DLD1 (cell line): ENCODE measurements around the gene KLHDC7B.

ENCODE experiments used
- in situ Hi-C: cut with HindIII; loops from 2 replicates; pipeline ENCODE4 v1.10.0; 2017; ENCODE audit warnings: low sequenced_read_pairs

Gene KLHDC7B

GRCh38 chr22:50571264-50572175 is 25.8 kb downstream of the KLHDC7B start:
- in situ Hi-C loops = no loop called here

GRCh38 chr22:50572965-50573364 is 27.3 kb downstream of the KLHDC7B start:
- in situ Hi-C loops = no loop called here

GRCh38 chr22:50573491-50574382 is 28.0 kb downstream of the KLHDC7B start:
- in situ Hi-C loops = no loop called here

- in situ Hi-C loops = no loop called here
Observed at GRCh38 chr22:50574383-50574755, 28.7 kb downstream of the KLHDC7B start.

GRCh38 chr22:50575426-50575941 is 29.8 kb downstream of the KLHDC7B start:
- in situ Hi-C loops = no loop called here

- in situ Hi-C loops = no loop called here
Observed at GRCh38 chr22:50576070-50576469, 30.4 kb downstream of the KLHDC7B start.

GRCh38 chr22:50576806-50577696 is 31.4 kb downstream of the KLHDC7B start:
- in situ Hi-C loops = no loop called here

GRCh38 chr22:50577697-50577986 is 31.9 kb downstream of the KLHDC7B start:
- in situ Hi-C loops = no loop called here

- in situ Hi-C loops = no loop called here
Observed at GRCh38 chr22:50577987-50578775, 32.5 kb downstream of the KLHDC7B start, which contains the start of gene CPT1B. Gene CPT1B (minus strand): TSS chr22:50578427. CDS start chr22:50577915, 512 bp downstream.

GRCh38 chr22:50578776-50579310 is 33.1 kb downstream of the KLHDC7B start:
- in situ Hi-C loops = no loop called here

- in situ Hi-C loops = no loop called here
Observed at GRCh38 chr22:50579752-50580151, 34.1 kb downstream of the KLHDC7B start.

- in situ Hi-C loops = no loop called here
Observed at GRCh38 chr22:50581031-50581949, 35.6 kb downstream of the KLHDC7B start.

GRCh38 chr22:50581950-50582492 is 36.3 kb downstream of the KLHDC7B start:
- in situ Hi-C loops = no loop called here

- in situ Hi-C loops = no loop called here
Observed at GRCh38 chr22:50582493-50583293, 37.0 kb downstream of the KLHDC7B start, which contains the start of gene CHKB. Gene CHKB (minus strand): TSS chr22:50582849. CDS start chr22:50582781, 68 bp downstream.

- in situ Hi-C loops = no loop called here
Observed at GRCh38 chr22:50583294-50583861, 37.7 kb downstream of the KLHDC7B start.

GRCh38 chr22:50584106-50585096 is 38.7 kb downstream of the KLHDC7B start:
- in situ Hi-C loops = no loop called here
